GM21515 (cell line): ENCODE data around the gene FHOD3.

Experiments
- ATAC-seq: cut with Tn5 transposase; IDR thresholded peaks from one replicate; pipeline ENCODE4 v1.9.1; 2021; ENCODE audit not compliant: unreplicated experiment

FHOD3 gene

GRCh38 chr18:36685580-36685979 is 388.1 kb downstream of the FHOD3 start:
- ATAC-seq, result no peak

DNA sequence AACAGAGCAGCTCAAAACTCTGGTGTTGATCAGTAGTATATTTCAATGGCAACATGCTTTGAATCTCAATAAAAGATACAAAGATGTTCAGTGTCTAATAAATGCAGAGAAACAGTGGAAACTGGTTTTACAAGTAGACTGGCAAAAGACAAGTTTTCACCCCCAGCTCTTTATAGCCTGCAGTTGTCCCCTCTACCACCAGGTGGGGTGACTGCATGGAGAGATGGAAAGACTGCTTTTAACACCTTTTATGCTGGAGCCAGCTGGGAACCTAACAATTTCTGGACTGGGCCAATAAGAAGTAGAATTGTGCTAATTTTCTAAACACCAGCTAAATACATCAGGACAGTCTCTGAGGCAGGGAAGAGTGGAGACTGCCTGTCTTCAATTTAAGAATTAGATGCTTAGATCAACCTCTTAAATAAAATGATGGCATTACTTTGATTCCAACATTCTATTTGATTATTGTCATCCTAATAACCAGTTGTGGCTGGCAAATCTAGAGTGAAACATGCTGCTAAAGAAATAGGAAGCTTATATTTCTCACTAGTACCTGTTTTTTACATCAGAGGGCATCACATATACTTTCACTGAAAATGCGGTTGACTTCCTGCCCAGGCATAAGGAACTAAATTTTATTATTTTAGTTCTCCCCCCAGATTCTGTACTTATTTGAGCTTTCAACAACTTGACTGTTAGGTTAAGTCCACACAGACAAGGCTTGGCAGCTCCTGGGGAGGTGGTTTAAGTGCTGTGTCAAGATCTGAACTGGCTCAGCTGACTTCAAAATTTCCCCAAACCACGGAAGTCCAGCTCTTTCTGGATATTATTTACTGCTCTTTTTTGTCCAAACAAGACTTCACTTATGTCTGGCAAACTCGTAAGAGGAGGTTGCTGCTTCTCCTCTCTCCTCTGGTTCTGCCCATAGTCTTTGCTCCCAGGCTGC is 390.8 kb downstream of the FHOD3 start:
- ATAC-seq, result peak; percentile 61

DNA sequence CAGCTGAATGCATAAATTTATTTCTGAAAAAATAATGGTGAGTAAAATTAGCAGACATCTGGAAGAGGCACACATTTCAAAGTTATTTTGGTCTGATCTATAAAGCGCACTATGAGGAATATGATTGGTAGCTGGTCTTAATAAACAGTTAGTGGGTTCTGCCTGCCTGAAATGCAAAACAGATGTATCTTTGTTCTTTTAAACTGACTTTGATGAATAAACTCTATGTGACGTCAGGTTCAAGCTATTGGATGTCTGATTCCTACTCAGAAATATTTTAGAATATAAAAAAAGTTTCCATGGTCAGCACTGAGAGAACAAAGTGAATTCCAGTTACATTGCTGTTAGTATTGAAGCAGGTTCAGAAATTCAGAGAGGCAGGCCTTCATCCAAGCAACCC is 394.9 kb downstream of the FHOD3 start:
- ATAC-seq, result no peak

DNA sequence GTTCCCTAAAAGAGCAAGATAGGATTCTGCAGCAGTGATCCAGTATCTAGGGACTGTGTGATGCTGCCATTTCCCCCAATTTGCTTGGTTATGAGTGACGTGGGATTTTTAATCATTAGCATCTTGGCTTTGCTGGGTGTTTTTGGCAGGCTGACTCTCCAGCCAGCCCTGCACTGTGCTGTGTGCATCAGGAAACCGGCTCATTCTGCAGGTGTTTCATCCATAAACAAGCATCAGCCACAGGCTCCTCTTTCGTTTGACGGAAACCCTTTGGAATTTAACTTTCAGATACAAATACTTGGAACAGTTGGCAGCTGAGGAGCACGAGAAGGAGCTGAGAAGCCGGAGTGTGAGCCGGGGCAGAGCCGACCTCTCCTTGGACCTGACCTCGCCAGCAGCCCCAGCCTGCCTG is 395.4 kb downstream of the FHOD3 start:
- ATAC-seq, result no peak

DNA sequence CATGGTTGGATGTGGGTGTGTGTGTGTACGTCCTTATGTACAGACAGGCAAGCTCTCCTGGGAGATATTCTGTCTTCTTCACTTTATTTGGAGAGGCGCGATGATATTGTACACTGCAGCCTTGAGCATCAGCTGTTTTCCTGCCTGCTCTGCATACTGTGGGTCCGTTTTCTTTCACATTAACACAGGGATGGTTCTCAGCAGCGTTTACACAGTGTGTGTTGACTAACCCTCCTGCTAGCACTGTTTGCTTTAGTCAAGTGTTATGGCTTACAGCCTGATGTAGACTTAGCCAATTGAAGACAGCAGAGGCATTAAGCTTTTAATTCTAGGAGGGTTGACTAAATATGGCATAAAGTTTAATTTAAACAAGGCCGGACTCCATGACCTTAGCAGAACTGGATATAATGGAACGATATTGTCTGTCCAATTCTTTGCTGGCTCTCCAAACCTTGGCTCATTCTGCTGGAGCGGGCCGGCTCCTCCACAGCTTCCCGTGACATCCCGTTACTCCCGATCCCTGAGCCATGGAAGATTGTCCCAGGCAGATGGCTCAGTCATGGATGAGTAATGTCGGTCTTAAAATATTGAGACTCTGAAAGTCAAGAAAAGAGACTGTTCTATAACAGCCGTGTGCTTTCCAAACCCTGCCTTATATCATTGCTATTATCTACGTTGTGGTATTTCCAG is 396.6 kb downstream of the FHOD3 start:
- ATAC-seq, result no peak

DNA sequence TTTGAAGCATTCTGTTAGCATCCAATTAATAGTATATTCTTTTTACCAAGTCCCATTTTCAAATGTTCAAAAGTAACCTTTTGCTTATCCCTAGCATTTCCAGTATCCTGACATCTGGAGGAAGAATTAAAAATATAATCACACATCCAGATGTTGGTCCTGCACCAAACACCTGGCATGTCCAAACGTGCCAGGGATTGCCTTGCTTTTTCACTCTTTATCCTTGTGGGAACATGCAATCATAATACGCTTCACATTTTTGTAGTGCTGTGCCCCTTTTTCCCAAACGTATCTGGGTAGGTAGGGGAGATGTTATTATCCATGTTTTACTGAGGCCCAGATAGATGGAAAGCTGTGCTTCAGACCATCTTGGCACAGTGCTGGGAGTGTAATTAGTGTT is 398.3 kb downstream of the FHOD3 start:
- no peak for ATAC-seq

GRCh38 chr18:36697905-36698304 is 400.4 kb downstream of the FHOD3 start:
- no peak for ATAC-seq

DNA sequence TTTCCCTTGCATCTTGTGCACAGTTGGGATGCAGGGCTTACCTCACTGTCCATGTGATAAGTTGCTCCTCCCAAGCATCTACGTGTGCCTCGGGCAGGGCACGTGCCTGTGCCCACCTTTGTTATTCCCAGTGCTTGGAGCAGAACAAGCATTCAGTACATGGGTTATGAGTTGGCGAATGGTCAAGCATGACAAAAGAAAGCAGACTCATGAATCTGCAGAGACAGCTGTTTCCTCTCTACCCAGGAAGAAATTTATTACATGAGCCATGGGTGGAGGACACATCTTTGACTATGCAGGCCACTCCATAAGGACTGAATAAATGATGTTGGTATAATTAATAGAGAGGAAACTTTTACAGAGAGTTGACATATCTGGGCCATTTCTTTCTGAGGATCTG is 403.4 kb downstream of the FHOD3 start:
- ATAC-seq, result no peak

- no peak for ATAC-seq
Measured at GRCh38 chr18:36702401-36703013, 405.0 kb downstream of the FHOD3 start.

DNA sequence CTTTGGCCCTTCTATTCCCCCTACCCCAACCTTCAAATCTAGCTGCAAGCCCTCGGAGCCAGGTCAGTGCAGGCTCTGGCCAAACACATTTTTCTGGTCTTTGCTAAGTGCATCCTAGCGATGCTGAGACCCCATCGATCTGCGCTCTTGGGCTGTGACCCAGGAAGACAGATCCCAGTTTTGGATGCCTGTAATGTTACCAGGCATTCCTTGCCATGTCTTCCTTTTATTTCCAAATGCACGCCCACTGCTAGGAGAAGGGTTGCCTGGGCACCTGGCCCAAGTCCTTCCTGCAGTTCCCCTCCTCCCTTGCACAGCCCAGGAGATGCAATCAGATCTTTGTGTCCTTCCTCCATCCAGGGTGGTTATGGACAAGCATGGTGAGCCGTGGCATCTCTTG is 406.6 kb downstream of the FHOD3 start:
- ATAC-seq, result no peak

- no peak for ATAC-seq
Measured at GRCh38 chr18:36706134-36706881, 408.8 kb downstream of the FHOD3 start.

GRCh38 chr18:36708366-36708765 is 410.9 kb downstream of the FHOD3 start:
- no peak for ATAC-seq

DNA sequence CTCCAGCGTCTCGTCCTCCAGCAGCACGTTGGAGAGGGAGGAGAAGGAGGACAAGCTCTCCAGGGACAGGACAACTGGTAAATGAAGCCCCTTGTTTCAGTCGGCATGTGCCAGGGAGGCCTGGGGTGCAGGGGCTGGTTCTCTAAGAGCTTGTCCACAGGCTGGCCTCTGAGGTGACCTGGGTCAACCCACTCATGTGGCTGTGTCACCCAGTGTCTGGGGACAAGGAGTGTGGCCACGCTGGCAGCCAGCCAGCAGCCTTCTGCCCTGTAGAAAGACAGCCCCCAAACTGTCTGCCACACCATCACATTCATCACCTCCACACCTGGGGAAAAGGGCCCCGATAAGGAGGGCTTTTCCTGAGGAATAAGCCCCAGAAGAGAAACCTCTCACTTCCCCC is 411.8 kb downstream of the FHOD3 start:
- no peak for ATAC-seq

DNA sequence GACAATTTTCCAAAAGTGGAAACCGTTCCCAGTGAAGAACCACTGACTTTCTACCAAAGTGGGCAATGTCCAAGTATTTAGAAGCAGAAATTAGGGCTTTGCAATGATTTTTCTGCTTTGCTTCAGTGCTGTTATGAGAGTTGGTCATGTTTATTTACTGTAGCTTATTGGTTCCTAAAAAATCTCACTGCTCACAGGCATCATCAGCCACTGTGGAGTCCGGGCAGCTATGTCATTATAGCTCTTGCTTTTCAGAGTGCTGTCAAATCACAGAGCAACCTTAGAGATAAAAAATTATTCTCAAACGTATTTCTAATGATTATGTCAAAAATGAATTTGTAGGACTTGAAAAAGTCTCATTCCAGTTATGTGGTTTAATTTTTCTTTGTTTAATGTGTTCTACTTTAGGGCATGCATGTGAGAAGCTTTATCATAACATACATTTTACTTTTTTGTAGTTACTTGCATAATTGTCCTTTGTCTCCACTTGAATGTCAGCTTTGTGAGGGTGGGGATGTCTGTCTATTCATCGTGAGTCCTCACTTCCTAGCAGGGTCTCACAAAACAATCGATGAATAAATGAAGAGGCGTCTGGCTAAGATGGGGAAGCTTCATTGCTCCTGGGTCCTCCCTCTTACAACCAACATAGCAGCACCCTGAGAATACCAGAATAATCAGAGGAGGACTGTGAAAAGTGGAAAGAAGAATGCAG is 413.7 kb downstream of the FHOD3 start:
- ATAC-seq, result no peak

- no peak for ATAC-seq
Measured at GRCh38 chr18:36711813-36712444, 414.4 kb downstream of the FHOD3 start.

- no peak for ATAC-seq
Measured at GRCh38 chr18:36714476-36714875, 417.0 kb downstream of the FHOD3 start.

- ATAC-seq, result no peak
Measured at GRCh38 chr18:36717422-36718110, 420.1 kb downstream of the FHOD3 start.

DNA sequence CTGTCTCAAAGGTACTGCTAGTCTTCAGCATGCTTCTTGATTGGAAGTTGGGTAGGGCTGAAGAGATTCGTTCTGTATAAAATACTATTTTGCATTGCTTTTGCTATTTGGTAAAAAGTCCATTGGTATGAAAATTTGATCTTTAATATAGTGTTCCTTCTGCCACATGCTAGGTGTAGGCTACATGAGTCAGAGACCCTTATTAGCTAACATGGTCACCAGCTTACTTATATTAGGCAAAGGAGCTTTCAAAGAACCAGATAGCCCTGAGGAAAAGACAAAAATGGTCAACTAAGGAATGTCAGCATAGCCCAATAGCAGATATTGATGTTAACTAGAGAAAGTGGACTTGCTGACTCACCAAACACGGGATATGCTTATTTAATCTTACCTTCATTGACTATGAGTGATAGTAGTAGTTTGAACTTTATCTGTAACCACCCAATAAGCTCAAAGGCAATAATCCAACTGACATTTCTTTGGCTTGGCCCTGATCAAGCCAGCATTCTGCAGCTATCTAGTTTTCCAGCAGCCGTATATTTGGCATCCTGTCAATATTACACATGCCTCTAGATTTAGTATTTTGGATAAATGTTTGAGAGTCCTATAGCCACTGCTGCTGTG is 421.3 kb downstream of the FHOD3 start:
- no peak for ATAC-seq

GRCh38 chr18:36719630-36720029 is 422.1 kb downstream of the FHOD3 start:
- no peak for ATAC-seq
